Muscle of arm (tissue), 12 donors: Measurements from ENCODE around the gene DIO1. TPM values are rescaled to one million over a fixed set of nuclear protein-coding genes. Genes with fewer than 3 reads are reported as not detected.

ENCODE experiments used
- DNase-seq: peaks from one replicate; pipeline ENCODE4 v3.0.0-alpha.2; 2013
- polyA plus RNA-seq, 12 donors: library from polyadenylated mRNA; unstranded; fragments of 120-200 nt; gene quantifications; one replicate each; pipeline ENCODE4 v1.2.1, GENCODE V29; 2013; ENCODE audit not compliant: insufficient read length in 12 of 12

The DIO1 gene
- polyA plus RNA-seq, 12 donors, result 0.15 to 0.61 (median 0.33) TPM; not detected in 4

GRCh38 chr1:53942127-53942957 lies 48.4 kb downstream of the DIO1 start:
- no peak for DNase-seq

- no peak for DNase-seq
Observed at GRCh38 chr1:53943090-53943489, 49.1 kb downstream of the DIO1 start.

GRCh38 chr1:53943490-53944043 lies 49.6 kb downstream of the DIO1 start:
- no peak for DNase-seq

- DNase-seq, result peak; percentile 12
Observed at GRCh38 chr1:53944469-53945182, 50.6 kb downstream of the DIO1 start.

GRCh38 chr1:53945183-53945432 lies 51.1 kb downstream of the DIO1 start:
- no peak for DNase-seq

GRCh38 chr1:53945433-53946251 lies 51.7 kb downstream of the DIO1 start, which contains the start of gene IFT25:
Gene IFT25 (minus strand): TSS chr1:53945699. CDS start chr1:53940082, 5,617 bp downstream.
- peak; percentile 97 for DNase-seq

GRCh38 chr1:53946252-53947171 lies 52.5 kb downstream of the DIO1 start, which contains the start of gene LRRC42:
Gene LRRC42 (plus strand): TSS chr1:53946350. CDS start chr1:53952000, 5,650 bp downstream.
- DNase-seq, result no peak

- peak; percentile 41 for DNase-seq
Observed at GRCh38 chr1:53947172-53947907, 53.4 kb downstream of the DIO1 start.

- no peak for DNase-seq
Observed at GRCh38 chr1:53948291-53948690, 54.3 kb downstream of the DIO1 start.

GRCh38 chr1:53949023-53949990 lies 55.3 kb downstream of the DIO1 start:
- DNase-seq, result peak; percentile 17

- DNase-seq, result no peak
Observed at GRCh38 chr1:53951697-53952096, 57.7 kb downstream of the DIO1 start.

- DNase-seq, result no peak
Observed at GRCh38 chr1:53954128-53954527, 60.1 kb downstream of the DIO1 start.

GRCh38 chr1:53956308-53957168 lies 62.6 kb downstream of the DIO1 start:
- DNase-seq, result no peak

- no peak for DNase-seq
Observed at GRCh38 chr1:53957194-53957818, 63.3 kb downstream of the DIO1 start.

GRCh38 chr1:53959664-53960250 lies 65.8 kb downstream of the DIO1 start:
- no peak for DNase-seq
